Muscle layer of duodenum (tissue), 2 donors: ENCODE data around the gene EIF2S2.
"Not testable (repeated sequence)": the region's sequence is repeated elsewhere in the genome, so short reads cannot be mapped to it uniquely, and the experiment has no call there.

ENCODE experiments used
- H3K27ac ChIP-seq: one replicate; pipeline ENCODE4 v1.7.0; 2013; ENCODE audit warnings: mild to moderate bottlenecking, low read length
- H3K27me3 ChIP-seq: one replicate; pipeline ENCODE4 v1.7.0; 2013; ENCODE audit warnings: low read depth, mild to moderate bottlenecking, control low read depth, low read length
- H3K36me3 ChIP-seq, 2 donors: one replicate each; pipeline ENCODE4 v1.7.0; 2013; ENCODE audit warnings: low read length in 2 of 2, control low read depth in 1 of 2, mild to moderate bottlenecking in 1 of 2; ENCODE audit not compliant: insufficient read depth in 2 of 2, control insufficient read depth in 1 of 2
- H3K4me1 ChIP-seq, 2 donors: one replicate each; pipeline ENCODE4 v1.7.0; 2013; ENCODE audit warnings: low read length in 2 of 2, mild to moderate bottlenecking in 2 of 2, control low read depth in 1 of 2, moderate library complexity in 1 of 2; ENCODE audit not compliant: insufficient read depth in 2 of 2, control insufficient read depth in 1 of 2
- H3K4me3 ChIP-seq, 2 donors: one replicate each; pipeline ENCODE4 v1.7.0; 2013; ENCODE audit warnings: low read length in 2 of 2, low read depth in 1 of 2, mild to moderate bottlenecking in 1 of 2
- H3K9me3 ChIP-seq, 2 donors: one replicate each; pipeline ENCODE4 v1.7.0; 2013; ENCODE audit warnings: low read length in 2 of 2, control low read depth in 1 of 2, mild to moderate bottlenecking in 1 of 2; ENCODE audit not compliant: control insufficient read depth in 1 of 2
- donor health status: healthy.

EIF2S2 gene

DNA sequence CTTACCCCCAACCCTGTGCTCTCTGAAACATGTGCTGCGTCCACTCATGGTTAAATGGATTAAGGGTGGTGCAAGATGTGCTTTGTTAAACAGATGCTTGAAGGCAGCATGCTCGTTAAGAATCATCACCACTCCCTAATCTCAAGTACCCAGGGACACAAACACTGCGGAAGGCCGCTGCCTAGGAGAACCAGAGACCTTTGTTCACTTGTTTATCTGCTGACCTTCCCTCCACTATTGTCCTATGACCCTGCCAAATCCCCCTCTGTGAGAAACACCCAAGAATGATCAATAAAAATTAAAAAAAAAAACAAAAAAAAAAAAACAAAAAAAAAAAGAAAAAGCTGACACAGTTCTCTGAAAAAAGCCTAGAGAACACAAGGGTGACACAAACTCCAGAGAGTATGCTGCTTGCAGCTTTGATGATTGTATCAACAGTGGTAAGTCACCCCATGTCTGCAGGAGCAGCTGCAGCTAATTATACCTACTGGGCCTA, 21.4 kb upstream of the EIF2S2 start:
- not testable (repeated sequence) for H3K27me3 ChIP-seq, H3K27ac ChIP-seq, H3K36me3 ChIP-seq, H3K4me3 ChIP-seq, H3K9me3 ChIP-seq, H3K4me1 ChIP-seq

DNA sequence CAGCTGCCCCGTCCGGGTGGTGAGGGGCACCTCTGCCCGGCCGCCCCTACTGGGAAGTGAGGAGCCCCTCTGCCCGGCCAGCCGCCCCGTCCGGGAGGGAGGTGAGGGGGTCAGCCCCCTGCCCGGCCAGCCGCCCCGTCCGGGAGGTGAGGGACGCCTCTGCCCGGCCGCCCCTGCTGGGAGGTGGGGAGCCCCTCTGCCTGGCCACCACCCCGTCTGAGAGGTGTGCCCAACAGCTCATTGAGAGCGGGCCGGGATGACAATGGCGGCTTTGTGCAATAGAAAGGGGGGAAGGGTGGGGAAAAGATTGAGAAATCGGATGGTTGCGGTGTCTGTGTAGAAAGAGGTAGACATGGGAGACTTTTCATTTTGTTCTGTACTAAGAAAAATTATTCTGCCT, 20.9 kb upstream of the EIF2S2 start:
- H3K9me3 ChIP-seq, H3K36me3 ChIP-seq, H3K4me3 ChIP-seq, H3K4me1 ChIP-seq, H3K27ac ChIP-seq, H3K27me3 ChIP-seq: not testable (repeated sequence)

DNA sequence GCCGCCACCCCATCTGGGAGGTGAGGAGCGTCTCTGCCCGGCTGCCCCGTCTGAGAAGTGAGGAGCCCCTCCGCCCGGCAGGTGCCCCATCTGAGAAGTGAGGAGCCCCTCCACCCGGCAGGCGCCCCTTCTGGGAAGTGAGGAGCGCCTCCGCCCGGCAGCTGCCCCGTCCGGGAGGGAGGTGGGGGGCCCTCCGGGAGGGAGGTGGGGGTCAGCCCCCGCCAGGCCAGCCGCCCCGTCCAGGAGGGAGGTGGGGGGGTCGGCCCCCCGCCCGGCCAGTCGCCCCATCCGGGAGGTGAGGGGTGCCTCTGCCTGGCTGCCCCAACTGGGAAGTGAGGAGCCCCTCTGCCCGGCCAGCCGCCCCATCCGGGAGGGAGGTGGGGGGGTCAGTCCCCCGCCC, 20.4 kb upstream of the EIF2S2 start:
- H3K27me3 ChIP-seq, H3K4me1 ChIP-seq, H3K36me3 ChIP-seq, H3K9me3 ChIP-seq, H3K27ac ChIP-seq, H3K4me3 ChIP-seq: not testable (repeated sequence)

DNA sequence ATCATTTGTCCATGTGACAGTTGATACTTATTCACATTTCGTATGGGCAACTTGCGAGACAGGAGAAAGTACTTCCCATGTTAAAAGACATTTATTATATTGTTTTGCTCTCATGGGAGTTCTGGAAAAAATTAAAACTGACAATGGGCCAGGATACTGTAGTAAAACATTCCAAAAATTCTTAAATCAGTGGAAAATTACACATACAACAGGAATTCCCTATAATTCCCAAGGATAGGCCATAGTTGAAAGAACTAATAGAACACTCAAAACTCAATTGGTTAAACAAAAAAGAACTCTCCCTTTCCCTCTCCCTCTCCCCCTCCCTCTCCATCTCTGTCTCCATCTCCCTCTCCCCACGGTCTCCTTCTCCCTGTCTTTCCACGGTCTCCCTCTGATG, 19.4 kb upstream of the EIF2S2 start:
- H3K4me1 ChIP-seq, result no peaks in the 10 kb centered on the region
- H3K27me3 ChIP-seq, result no peaks in the 10 kb centered on the region
- H3K9me3 ChIP-seq, result no peaks in the 10 kb centered on the region
- H3K4me3 ChIP-seq, result no peak overlapping the region
- H3K36me3 ChIP-seq, result no peaks in the 10 kb centered on the region
- no peak overlapping the region for H3K27ac ChIP-seq

GRCh38 chr20:34129518-34130162, 17.6 kb upstream of the EIF2S2 start:
- no peak overlapping the region for H3K4me3 ChIP-seq
- no peaks in the 10 kb centered on the region for H3K4me1 ChIP-seq
- H3K27ac ChIP-seq, result no peak overlapping the region
- no peaks in the 10 kb centered on the region for H3K36me3 ChIP-seq
- H3K9me3 ChIP-seq, result no peaks in the 10 kb centered on the region
- no peaks in the 10 kb centered on the region for H3K27me3 ChIP-seq

DNA sequence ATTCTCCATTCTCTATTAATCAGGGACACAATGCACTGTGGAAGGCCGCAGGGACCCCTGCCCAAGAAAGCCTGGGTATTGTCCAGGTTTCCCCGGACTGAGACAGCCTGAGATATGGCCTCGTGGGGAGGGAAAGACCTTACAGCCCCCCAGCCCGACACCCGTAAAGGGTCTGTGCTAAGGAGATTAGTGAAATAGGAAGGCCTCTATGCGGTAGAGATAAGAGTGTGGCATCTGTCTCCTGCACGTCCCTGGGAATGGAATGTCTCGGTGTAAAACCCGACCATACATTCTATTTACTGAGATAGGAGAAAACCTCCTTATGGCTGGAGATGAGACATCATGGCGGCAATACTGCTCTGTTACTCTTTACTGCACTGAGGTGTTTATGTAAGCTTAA, 15.7 kb upstream of the EIF2S2 start:
- H3K4me1 ChIP-seq, result no peaks in the 10 kb centered on the region
- no peak overlapping the region for H3K4me3 ChIP-seq
- no peak overlapping the region for H3K27ac ChIP-seq
- no peaks in the 10 kb centered on the region for H3K36me3 ChIP-seq
- H3K27me3 ChIP-seq, result no peaks in the 10 kb centered on the region
- no peaks in the 10 kb centered on the region for H3K9me3 ChIP-seq

DNA sequence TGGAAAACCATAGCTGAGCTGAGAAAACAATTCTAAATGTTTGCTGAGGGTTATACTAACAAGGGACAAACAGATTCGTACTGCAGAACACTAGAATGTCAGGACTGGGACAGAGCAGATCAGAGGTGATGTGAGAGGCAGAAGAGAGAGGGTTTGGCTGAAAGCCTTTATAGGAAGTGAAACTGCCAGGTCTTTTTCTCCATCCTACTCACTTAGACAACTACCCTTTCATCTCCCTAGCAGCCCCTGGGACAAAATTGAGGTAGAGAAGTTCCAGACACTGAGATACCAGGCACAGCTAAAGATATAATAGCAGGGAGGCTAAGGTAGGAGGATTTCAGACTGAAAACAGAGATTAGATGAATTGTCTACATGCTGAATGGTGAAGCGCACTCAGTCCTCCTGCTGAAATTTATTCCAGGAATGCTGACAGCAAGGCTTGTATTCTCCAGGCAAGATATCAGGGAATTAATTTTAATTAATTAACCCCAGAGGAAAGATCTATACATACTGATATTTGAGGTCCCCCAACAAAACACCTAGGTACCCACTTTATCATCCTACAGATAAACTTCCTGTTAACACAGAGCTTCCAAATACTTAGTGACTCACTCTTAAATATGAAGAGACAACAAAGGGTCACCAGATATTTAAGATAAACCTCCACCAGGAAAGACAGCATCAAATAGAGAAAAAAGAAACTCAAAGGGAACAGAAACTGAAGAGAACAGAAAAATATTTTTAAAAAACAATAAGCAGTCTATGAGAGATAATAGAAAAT, 12.6 kb upstream of the EIF2S2 start:
- Histone ChIP-seq H3K4me3 (no peak overlapping the region), H3K36me3 (no peaks in the 10 kb centered on the region), H3K4me1 (no peaks in the 10 kb centered on the region), H3K9me3 (no peaks in the 10 kb centered on the region), H3K27ac (no peak overlapping the region), H3K27me3 (no peaks in the 10 kb centered on the region)

- Histone ChIP-seq H3K27ac (no peak overlapping the region), H3K4me3 (no peak overlapping the region), H3K36me3 (no peaks in the 10 kb centered on the region), H3K4me1 (no peaks in the 10 kb centered on the region), H3K9me3 (no peaks in the 10 kb centered on the region), H3K27me3 (no peaks in the 10 kb centered on the region)
These were observed 11.3 kb upstream of the EIF2S2 start for GRCh38 chr20:34123309-34123708.

GRCh38 chr20:34122274-34122980, 10.4 kb upstream of the EIF2S2 start:
- H3K4me1 ChIP-seq, result no peaks in the 10 kb centered on the region
- no peaks in the 10 kb centered on the region for H3K9me3 ChIP-seq
- no peak overlapping the region for H3K27ac ChIP-seq
- H3K27me3 ChIP-seq, result no peaks in the 10 kb centered on the region
- H3K4me3 ChIP-seq, result no peak overlapping the region
- no peaks in the 10 kb centered on the region for H3K36me3 ChIP-seq

DNA sequence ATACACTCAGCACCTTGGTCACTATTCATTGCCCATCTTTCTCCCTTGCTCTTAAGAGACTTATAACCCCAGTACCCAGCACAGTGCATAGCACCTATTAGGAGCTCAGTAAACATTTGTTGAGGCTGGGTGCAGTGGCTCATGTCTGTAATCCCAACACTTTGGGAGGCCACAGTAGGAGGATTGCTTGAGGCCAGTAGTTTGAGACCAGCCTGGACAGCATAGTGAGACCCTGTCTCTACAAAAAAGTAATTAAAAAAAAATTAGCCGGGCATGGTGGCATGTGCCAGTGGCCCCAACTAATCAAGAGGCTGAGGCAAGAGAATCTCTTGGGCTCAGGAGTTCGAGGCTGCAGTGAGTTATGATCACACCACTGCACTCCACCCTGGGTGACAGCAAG, 8.2 kb upstream of the EIF2S2 start:
- no peak overlapping the region for H3K27ac ChIP-seq
- no peaks in the 10 kb centered on the region for H3K27me3 ChIP-seq
- no peaks in the 10 kb centered on the region for H3K36me3 ChIP-seq
- no peaks in the 10 kb centered on the region for H3K4me1 ChIP-seq
- H3K9me3 ChIP-seq, result no peaks in the 10 kb centered on the region
- no peak overlapping the region for H3K4me3 ChIP-seq

- H3K4me1 ChIP-seq, result peaks cover 7 to 10% of the 10 kb centered on the region in 2 donors
- no peaks in the 10 kb centered on the region for H3K9me3 ChIP-seq
- H3K27me3 ChIP-seq, result no peaks in the 10 kb centered on the region
- H3K36me3 ChIP-seq, result peaks cover 0 to 7% of the 10 kb centered on the region in 2 donors
- H3K4me3 ChIP-seq, result no peak overlapping the region
- no peak overlapping the region for H3K27ac ChIP-seq
These were observed 3.2 kb upstream of the EIF2S2 start for GRCh38 chr20:34115232-34115631.
